Karpas-422 (cell line): ENCODE data around the gene TINAGL1. TPM values are rescaled to one million over a fixed set of nuclear protein-coding genes. Genes with fewer than 3 reads are reported as not detected.
"Not testable (repeated sequence)": the region's sequence is repeated elsewhere in the genome, so short reads cannot be mapped to it uniquely, and the experiment has no call there.

Source experiments
- DNase-seq: peaks from one replicate; pipeline ENCODE4 v3.0.0-alpha.2; 2015
- H2AFZ ChIP-seq: fragments of 200-600 bp; sonication (generic); 2 replicates; pipeline ENCODE4 v1.6.1; 2014; ENCODE audit warnings: antibody characterized with exemption, low read length, mixed read lengths
- H3K27ac ChIP-seq: fragments of 200-600 bp; sonication (generic); 2 replicates; pipeline ENCODE4 v1.5.1; 2014; ENCODE audit warnings: mild to moderate bottlenecking, low read length, moderate library complexity
- H3K27me3 ChIP-seq: fragments of 200-600 bp; sonication (generic); 2 replicates; pipeline ENCODE4 v1.6.1; 2014; ENCODE audit warnings: low read length, mixed read lengths
- H3K36me3 ChIP-seq: fragments of 200-600 bp; sonication (generic); 2 replicates; pipeline ENCODE4 v1.6.1; 2014; ENCODE audit warnings: low read length, mixed read lengths; ENCODE audit not compliant: insufficient read depth
- H3K4me1 ChIP-seq: fragments of 200-600 bp; sonication (generic); 2 replicates; pipeline ENCODE4 v1.6.1; 2014; ENCODE audit warnings: mild to moderate bottlenecking, low read length, mixed read lengths
- H3K4me2 ChIP-seq: fragments of 200-600 bp; sonication (generic); 2 replicates; pipeline ENCODE4 v1.6.1; 2014; ENCODE audit warnings: low read length, low read depth, mild to moderate bottlenecking; ENCODE audit not compliant: poor library complexity, severe bottlenecking
- H3K4me3 ChIP-seq: fragments of 200-600 bp; sonication (generic); 2 replicates; pipeline ENCODE4 v1.5.1; 2014; ENCODE audit warnings: mild to moderate bottlenecking, antibody characterized with exemption, low read length, mixed read lengths
- H3K79me2 ChIP-seq: fragments of 200-600 bp; sonication (generic); 2 replicates; pipeline ENCODE4 v1.6.1; 2014; ENCODE audit warnings: mild to moderate bottlenecking, low read length, mixed read lengths
- H3K9ac ChIP-seq: fragments of 200-600 bp; sonication (generic); 2 replicates; pipeline ENCODE4 v1.6.0; 2014; ENCODE audit warnings: low read length
- H3K9me2 ChIP-seq: fragments of 200-600 bp; sonication (generic), shearing (Covaris generic); replicated peaks from 2 replicates; pipeline ENCODE4 v1.6.0; 2014; ENCODE audit warnings: mild to moderate bottlenecking, low read length, moderate library complexity; ENCODE audit not compliant: insufficient read depth
- H3K9me3 ChIP-seq: fragments of 300-700, 200-600 bp; sonication (generic); 2 replicates; pipeline ENCODE4 v1.6.1; 2014; ENCODE audit warnings: low read length, mixed read lengths
- H4K20me1 ChIP-seq: fragments of 200-600 bp; sonication (generic); 2 replicates; pipeline ENCODE4 v1.6.1; 2014; ENCODE audit warnings: mild to moderate bottlenecking, antibody characterized with exemption, low read length, low read depth; ENCODE audit not compliant: insufficient read depth
- total RNA-seq: library from RNA; depleted of rRNA; stranded (reverse); fragments of >200 nt; shearing (Covaris generic); gene quantifications from 2 replicates; pipeline ENCODE4 v1.2.3, GENCODE V29; 2014; ENCODE audit warnings: low replicate concordance

Gene TINAGL1
- total RNA-seq, 1 experiment from 2014 or later, result not detected

- Histone ChIP-seq H2AFZ (no peak overlapping the region), H3K9me3 (no peaks in the 10 kb centered on the region), H3K4me1 (no peaks in the 10 kb centered on the region), H3K9me2 (no peaks in the 10 kb centered on the region), H3K27me3 (no peaks in the 10 kb centered on the region), H3K27ac (no peak overlapping the region), H3K4me3 (no peak overlapping the region), H3K9ac (no peak overlapping the region), H3K36me3 (no peaks in the 10 kb centered on the region), H4K20me1 (no peaks in the 10 kb centered on the region), H3K79me2 (no peaks in the 10 kb centered on the region), H3K4me2 (no peak overlapping the region)
- DNase-seq, result no peak
Measured at GRCh38 chr1:31585736-31586365, 9.5 kb downstream of the TINAGL1 start.

- H3K79me2 ChIP-seq, result no peaks in the 10 kb centered on the region
- no peaks in the 10 kb centered on the region for H4K20me1 ChIP-seq
- DNase-seq, result no peak
- H3K9me2 ChIP-seq, result no peaks in the 10 kb centered on the region
- H3K4me3 ChIP-seq, result no peak overlapping the region
- H3K27ac ChIP-seq, result no peak overlapping the region
- H3K4me1 ChIP-seq, result no peaks in the 10 kb centered on the region
- no peaks in the 10 kb centered on the region for H3K27me3 ChIP-seq
- no peak overlapping the region for H3K4me2 ChIP-seq
- H3K9me3 ChIP-seq, result no peaks in the 10 kb centered on the region
- no peak overlapping the region for H3K9ac ChIP-seq
- no peaks in the 10 kb centered on the region for H3K36me3 ChIP-seq
- no peak overlapping the region for H2AFZ ChIP-seq
Measured at GRCh38 chr1:31586376-31587327, 10.3 kb downstream of the TINAGL1 start.

- not testable (repeated sequence) for DNase-seq, H2AFZ ChIP-seq, H3K27me3 ChIP-seq, H4K20me1 ChIP-seq, H3K4me1 ChIP-seq, H3K79me2 ChIP-seq, H3K9me3 ChIP-seq, H3K9ac ChIP-seq, H3K36me3 ChIP-seq, H3K27ac ChIP-seq, H3K9me2 ChIP-seq, H3K4me3 ChIP-seq, H3K4me2 ChIP-seq
Measured at GRCh38 chr1:31587328-31587699, 11.0 kb downstream of the TINAGL1 start.

GRCh38 chr1:31587720-31588423 is 11.6 kb downstream of the TINAGL1 start:
- Histone ChIP-seq H3K9ac (no peak overlapping the region), H3K36me3 (no peaks in the 10 kb centered on the region), H3K27me3 (no peaks in the 10 kb centered on the region), H3K4me2 (no peak overlapping the region), H3K79me2 (no peaks in the 10 kb centered on the region), H4K20me1 (no peaks in the 10 kb centered on the region), H3K9me2 (no peaks in the 10 kb centered on the region), H2AFZ (no peak overlapping the region), H3K9me3 (no peaks in the 10 kb centered on the region), H3K4me1 (no peaks in the 10 kb centered on the region), H3K4me3 (no peak overlapping the region), H3K27ac (no peak overlapping the region)
- DNase-seq, result peak; percentile 82

GRCh38 chr1:31588751-31589515 is 12.6 kb downstream of the TINAGL1 start:
- Histone ChIP-seq H4K20me1 (no peaks in the 10 kb centered on the region), H3K9me2 (no peaks in the 10 kb centered on the region), H3K27me3 (no peaks in the 10 kb centered on the region), H3K4me1 (no peaks in the 10 kb centered on the region), H3K27ac (no peak overlapping the region), H3K79me2 (no peaks in the 10 kb centered on the region), H3K9ac (no peak overlapping the region), H3K4me2 (no peak overlapping the region), H3K36me3 (no peaks in the 10 kb centered on the region), H2AFZ (no peak overlapping the region), H3K9me3 (no peaks in the 10 kb centered on the region), H3K4me3 (no peak overlapping the region)
- no peak for DNase-seq

- H3K4me1 ChIP-seq, result no peaks in the 10 kb centered on the region
Measured at GRCh38 chr1:31591425-31592093, 15.2 kb downstream of the TINAGL1 start.

GRCh38 chr1:31592132-31592531 is 15.8 kb downstream of the TINAGL1 start:
- DNase-seq, result no peak
- H3K9me2 ChIP-seq, result no peaks in the 10 kb centered on the region
- H3K9ac ChIP-seq, result no peak overlapping the region

More at GRCh38 chr1:31591425-31592093, 15.2 kb downstream of the TINAGL1 start:
- no peaks in the 10 kb centered on the region for H3K36me3 ChIP-seq
- DNase-seq, result no peak
- no peaks in the 10 kb centered on the region for H3K79me2 ChIP-seq
- H3K27me3 ChIP-seq, result no peaks in the 10 kb centered on the region
- H3K9me3 ChIP-seq, result no peaks in the 10 kb centered on the region
- no peak overlapping the region for H2AFZ ChIP-seq
- H3K9ac ChIP-seq, result no peak overlapping the region
- H3K27ac ChIP-seq, result no peak overlapping the region
- no peak overlapping the region for H3K4me3 ChIP-seq
- no peaks in the 10 kb centered on the region for H4K20me1 ChIP-seq
- no peak overlapping the region for H3K4me2 ChIP-seq
- H3K9me2 ChIP-seq, result no peaks in the 10 kb centered on the region

More at GRCh38 chr1:31592132-31592531, 15.8 kb downstream of the TINAGL1 start:
- Histone ChIP-seq H3K4me2 (no peak overlapping the region), H3K27ac (no peak overlapping the region), H3K4me1 (no peaks in the 10 kb centered on the region), H2AFZ (no peak overlapping the region), H3K79me2 (no peaks in the 10 kb centered on the region), H4K20me1 (no peaks in the 10 kb centered on the region), H3K27me3 (no peaks in the 10 kb centered on the region), H3K4me3 (no peak overlapping the region), H3K36me3 (no peaks in the 10 kb centered on the region), H3K9me3 (no peaks in the 10 kb centered on the region)
